Right atrium auricular region (tissue), 2 donors: ENCODE data around the gene RIOK3. TPM values are rescaled to one million over a fixed set of nuclear protein-coding genes. Genes with fewer than 3 reads are reported as not detected.
A peak's percentile ranks its signal among the peaks of the same experiment; 100 is the strongest.

ENCODE experiments used
- DNase-seq: peaks from one replicate; pipeline ENCODE4 v3.0.0-alpha.2; 2019; ENCODE audit warnings: low spot score
- H3K27ac ChIP-seq, 2 donors: fragments of 200-600 bp; sonication (generic); 1 replicate in 1 of 2; 2 replicates in 1 of 2; pipeline ENCODE4 v1.5.1; 2016 to 2019
- H3K27me3 ChIP-seq, 2 donors: fragments of 200-600 bp; sonication (generic); one replicate each; pipeline versions ENCODE4 v1.5.1 to v1.6.0; 2017 to 2019
- H3K36me3 ChIP-seq: fragments of 200-600 bp; sonication (generic); one replicate; pipeline ENCODE4 v1.5.1; 2016
- H3K4me1 ChIP-seq, 2 donors: fragments of 200-600 bp; sonication (generic); one replicate each; pipeline versions ENCODE4 v1.5.1 to v1.6.0; 2017 to 2019
- H3K4me3 ChIP-seq, 2 donors: fragments of 200-600 bp; sonication (generic); 1 replicate in 1 of 2; 2 replicates in 1 of 2; pipeline ENCODE4 v1.5.1; 2017 to 2019; ENCODE audit warnings: mild to moderate bottlenecking in 1 of 2, moderate library complexity in 1 of 2
- H3K9me3 ChIP-seq, 2 donors: fragments of 200-600 bp; sonication (generic); one replicate each; pipeline ENCODE4 v1.5.1; 2019
- total RNA-seq, 2 donors: library from RNA; depleted of rRNA; stranded (reverse); fragments of >200 nt; gene quantifications; one replicate each; pipeline ENCODE4 v1.1.0, GENCODE V29; 2016
- TF ChIP-seq, protein P1 (sequence below), 2 donors: fragments of 200-600 bp; sonication (generic); IDR thresholded peaks; one replicate each; pipeline ENCODE4 v1.5.1; 2019; ENCODE audit warnings: antibody characterized with exemption in 2 of 2

Gene RIOK3
- total RNA-seq, 2 donors from 2014 or later, result 39.2 to 47.2 TPM

DNA sequence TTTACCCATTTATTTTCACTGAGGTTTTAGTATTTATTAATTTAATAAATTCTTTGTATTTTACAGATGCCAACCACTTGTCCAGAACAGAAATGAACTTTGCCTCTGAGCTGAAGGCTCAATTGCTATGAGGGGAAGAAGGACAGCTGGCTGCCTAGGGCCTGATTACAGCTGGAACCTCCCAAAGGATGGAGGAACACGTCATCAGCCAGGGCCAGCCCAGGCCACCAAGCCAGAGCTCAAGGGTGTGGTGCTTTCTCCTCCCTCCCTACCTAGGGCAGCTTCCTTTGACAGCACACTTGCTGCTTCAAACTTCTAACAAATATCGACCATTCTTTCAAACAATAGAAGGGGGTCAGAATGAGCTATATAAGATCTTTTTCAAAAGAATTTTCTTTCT lies 19.7 kb upstream of the RIOK3 start:
- no peaks in the 10 kb centered on the region for H3K36me3 ChIP-seq
- H3K27me3 ChIP-seq, result no peaks in the 10 kb centered on the region
- peaks cover 0 to 14% of the 10 kb centered on the region in 2 donors for H3K4me1 ChIP-seq
- no peak for DNase-seq
- TF ChIP-seq, protein P1, sequence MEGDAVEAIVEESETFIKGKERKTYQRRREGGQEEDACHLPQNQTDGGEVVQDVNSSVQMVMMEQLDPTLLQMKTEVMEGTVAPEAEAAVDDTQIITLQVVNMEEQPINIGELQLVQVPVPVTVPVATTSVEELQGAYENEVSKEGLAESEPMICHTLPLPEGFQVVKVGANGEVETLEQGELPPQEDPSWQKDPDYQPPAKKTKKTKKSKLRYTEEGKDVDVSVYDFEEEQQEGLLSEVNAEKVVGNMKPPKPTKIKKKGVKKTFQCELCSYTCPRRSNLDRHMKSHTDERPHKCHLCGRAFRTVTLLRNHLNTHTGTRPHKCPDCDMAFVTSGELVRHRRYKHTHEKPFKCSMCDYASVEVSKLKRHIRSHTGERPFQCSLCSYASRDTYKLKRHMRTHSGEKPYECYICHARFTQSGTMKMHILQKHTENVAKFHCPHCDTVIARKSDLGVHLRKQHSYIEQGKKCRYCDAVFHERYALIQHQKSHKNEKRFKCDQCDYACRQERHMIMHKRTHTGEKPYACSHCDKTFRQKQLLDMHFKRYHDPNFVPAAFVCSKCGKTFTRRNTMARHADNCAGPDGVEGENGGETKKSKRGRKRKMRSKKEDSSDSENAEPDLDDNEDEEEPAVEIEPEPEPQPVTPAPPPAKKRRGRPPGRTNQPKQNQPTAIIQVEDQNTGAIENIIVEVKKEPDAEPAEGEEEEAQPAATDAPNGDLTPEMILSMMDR (IDR thresholded peaks at IDR 0.05), result no peak
- peak overlapping the region in 1 of 2 donors; percentile 2 for H3K27ac ChIP-seq
- H3K9me3 ChIP-seq, result no peaks in the 10 kb centered on the region
- H3K4me3 ChIP-seq, result no peak overlapping the region

DNA sequence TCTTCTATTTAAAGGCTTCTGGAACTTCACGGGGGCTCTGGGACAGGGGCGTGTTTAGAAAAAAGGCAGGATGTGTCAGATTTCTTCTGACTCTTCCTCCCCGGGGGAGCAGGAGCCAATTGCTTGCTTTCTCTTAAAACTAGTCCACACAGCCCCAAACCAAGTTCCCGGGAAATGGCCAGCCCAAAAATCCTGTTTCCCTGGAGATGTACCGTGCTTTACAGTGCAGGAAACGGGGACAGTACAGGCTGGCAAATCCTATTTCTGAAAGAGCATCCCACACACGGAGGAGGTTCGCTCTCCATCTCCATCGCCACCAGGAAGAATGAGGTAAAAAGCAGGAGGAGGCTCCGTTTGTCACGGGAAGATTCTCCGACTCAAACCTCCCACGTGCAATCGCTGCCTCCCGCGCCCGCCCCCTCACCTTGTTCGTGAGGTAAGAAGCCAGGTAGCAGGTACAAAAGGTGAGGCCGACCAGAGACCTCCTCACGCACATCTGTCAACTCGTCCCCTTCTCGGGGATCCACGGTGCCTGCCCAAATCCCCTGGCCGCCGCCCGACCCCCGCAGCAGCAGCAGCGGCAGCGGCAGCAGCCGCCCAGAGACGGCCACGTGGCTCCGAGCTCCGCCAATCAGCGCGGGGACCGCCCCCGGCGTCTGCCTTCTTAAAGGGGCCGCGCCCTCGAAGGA lies 15.6 kb upstream of the RIOK3 start:
- no peaks in the 10 kb centered on the region for H3K36me3 ChIP-seq
- H3K9me3 ChIP-seq, result no peaks in the 10 kb centered on the region
- peak; percentile 84 for DNase-seq
- peak overlapping the region; percentile 43 to 44 for H3K27ac ChIP-seq
- H3K27me3 ChIP-seq, result no peaks in the 10 kb centered on the region
- H3K4me3 ChIP-seq, result peak overlapping the region; percentile 59 to 62
- TF ChIP-seq, protein P1 (IDR thresholded peaks at IDR 0.05), result no peak
- peaks cover 0 to 16% of the 10 kb centered on the region in 2 donors for H3K4me1 ChIP-seq

DNA sequence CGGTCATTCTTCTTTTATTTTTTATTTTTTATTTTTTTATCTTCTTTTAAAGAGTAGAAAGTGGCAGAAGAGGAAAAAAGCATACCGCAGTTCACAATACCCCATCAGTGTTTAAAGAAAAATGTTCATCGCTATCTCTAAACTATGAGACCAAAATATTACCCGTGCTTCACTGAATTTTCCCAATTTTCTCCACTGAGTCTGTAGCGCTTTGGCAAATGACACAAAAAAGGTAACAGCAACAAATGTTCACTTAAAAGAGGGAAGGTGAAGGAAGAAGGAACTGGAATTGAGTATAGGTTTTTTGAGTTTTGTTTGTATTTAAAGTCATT lies 15.1 kb upstream of the RIOK3 start:
- Histone ChIP-seq H3K27me3 (no peaks in the 10 kb centered on the region), H3K9me3 (no peaks in the 10 kb centered on the region), H3K4me1 (peaks cover 0 to 16% of the 10 kb centered on the region in 2 donors), H3K4me3 (peak overlapping the region; percentile 59 to 62), H3K36me3 (no peaks in the 10 kb centered on the region), H3K27ac (peak overlapping the region; percentile 43 to 44)
- TF ChIP-seq, protein P1 (IDR thresholded peaks at IDR 0.05), result no peak
- no peak for DNase-seq

DNA sequence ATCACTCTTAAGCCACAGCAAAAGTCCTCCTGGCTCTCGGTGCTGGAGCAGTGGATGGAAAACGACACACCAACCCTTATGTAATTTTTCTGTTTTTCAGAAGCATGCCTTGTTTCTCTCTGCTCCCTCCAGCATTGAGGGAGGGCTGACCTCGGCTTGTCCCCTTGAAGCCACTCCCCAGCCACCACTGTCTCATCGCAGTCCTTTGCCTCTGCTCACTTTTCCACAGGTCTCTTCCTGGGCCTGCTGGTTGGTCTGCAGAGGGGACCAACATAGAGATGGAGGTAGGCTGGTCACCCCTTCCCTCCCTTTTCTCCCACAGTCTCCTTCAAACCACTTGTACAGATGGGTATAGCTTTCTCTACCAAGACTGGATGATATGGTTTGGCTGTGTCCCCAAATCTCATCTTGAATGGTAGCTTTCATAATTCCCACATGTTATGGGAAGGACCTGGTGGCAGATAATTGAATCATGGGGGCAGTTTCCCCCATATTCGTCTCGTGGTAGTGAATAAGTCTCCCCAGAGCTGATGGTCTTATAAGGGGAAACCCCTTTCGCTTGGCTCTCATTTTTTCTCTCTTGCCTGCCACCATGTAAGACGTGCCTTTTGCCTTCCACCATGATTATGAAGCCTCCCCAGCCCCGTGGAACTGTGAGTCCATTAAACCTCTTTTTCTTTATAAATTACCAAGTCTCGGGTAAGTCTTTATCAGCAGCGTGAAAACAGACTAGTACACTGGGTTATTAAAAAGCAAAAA lies 14.3 kb upstream of the RIOK3 start:
- TF ChIP-seq, protein P1 (IDR thresholded peaks at IDR 0.05), result no peak
- Histone ChIP-seq H3K27ac (no peak overlapping the region), H3K4me3 (peak overlapping the region in 1 of 2 donors; percentile 62)

DNA sequence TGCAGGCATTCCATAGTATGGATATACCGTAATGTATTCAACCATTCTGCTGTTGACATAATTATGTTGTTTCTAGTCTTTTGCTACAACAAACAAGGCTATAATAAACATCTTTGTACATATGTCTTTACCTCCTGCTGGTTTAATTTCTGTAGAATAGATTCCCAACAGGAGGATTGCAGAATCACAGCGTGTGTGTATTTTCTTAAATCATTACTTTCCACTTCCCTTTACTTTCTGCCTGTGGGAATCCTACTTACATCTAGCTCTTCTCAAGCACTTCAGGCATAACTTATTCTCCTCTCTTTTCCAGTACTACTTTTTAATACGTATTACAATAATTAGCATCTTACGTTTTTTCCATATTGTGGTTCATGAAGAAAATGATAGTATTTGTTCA lies 13.0 kb upstream of the RIOK3 start:
- Histone ChIP-seq H3K36me3 (no peaks in the 10 kb centered on the region), H3K27ac (no peak overlapping the region), H3K4me3 (no peak overlapping the region), H3K9me3 (no peaks in the 10 kb centered on the region), H3K4me1 (peaks cover 0 to 16% of the 10 kb centered on the region in 2 donors), H3K27me3 (no peaks in the 10 kb centered on the region)
- TF ChIP-seq, protein P1 (IDR thresholded peaks at IDR 0.05), result no peak
- DNase-seq, result no peak

More for the DNA sequence above, 14.3 kb upstream of the RIOK3 start:
- no peaks in the 10 kb centered on the region for H3K9me3 ChIP-seq
- H3K27me3 ChIP-seq, result no peaks in the 10 kb centered on the region
- peaks cover 0 to 16% of the 10 kb centered on the region in 2 donors for H3K4me1 ChIP-seq
- DNase-seq, result no peak
- no peaks in the 10 kb centered on the region for H3K36me3 ChIP-seq
